GM19324 (cell line): ENCODE data around the gene VDR.

Experiments used
- ATAC-seq: cut with Tn5 transposase; IDR thresholded peaks from one replicate; pipeline ENCODE4 v1.9.1; 2021; ENCODE audit warnings: mild to moderate bottlenecking, moderate library complexity; ENCODE audit not compliant: unreplicated experiment, low FRiP score

The VDR gene

DNA sequence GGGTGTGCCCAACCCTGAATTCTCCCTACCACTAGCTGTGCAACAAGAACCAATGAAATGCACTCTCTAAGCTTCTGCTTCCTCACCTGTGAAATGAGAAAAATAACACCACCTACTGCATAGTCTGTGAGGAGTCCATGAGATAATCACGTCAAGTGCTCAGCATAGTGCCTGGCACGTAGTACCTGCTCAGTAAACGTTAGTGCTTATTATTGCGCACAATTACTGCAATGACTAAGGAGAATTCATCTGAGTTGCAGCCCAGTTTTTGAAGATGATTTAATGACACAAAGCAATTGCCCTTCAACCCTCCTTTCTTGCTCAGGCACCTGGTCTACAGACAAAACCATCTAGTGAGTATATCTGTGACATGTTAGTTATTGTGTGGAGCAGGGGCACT, 8.8 kb downstream of the VDR start:
- no peak for ATAC-seq

DNA sequence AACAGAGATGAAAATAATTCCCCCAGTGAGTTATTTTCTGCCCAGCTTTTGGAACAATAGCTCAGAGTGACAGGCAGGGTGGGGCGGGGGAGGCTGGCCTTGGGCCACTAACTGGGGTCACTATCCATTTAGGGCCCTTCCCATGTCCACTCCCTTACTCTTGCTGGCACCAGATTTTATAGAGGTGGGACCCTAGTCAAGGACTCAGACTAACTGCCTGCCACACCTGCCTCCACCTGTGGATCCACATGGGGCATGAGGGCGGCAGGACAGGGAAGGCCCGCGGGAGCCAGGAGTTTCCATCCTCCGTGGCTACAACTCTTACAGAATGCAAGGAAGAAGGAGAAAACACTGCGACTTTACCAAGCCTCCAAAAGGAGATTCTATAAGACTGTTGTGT, 10.1 kb downstream of the VDR start:
- no peak for ATAC-seq

DNA sequence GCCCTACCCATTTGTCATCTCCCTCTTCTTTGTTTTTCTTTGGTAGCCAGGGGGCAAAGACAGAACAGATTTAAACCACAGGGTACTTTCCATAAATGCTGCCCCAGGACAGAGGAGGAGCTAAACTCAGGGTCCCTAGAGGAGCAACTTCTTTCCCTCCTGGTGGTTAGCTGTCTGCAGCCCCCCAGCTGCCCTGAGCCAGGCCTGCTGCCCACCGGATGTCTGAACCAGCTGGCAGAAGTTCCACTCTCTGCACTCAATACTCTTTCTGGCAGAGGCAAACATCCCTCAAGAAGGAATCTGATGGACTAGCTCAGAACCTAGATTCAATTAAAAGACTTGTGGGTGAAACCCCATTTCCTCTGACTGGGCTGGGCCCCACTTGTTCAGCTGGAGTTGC, 10.7 kb downstream of the VDR start:
- no peak for ATAC-seq

DNA sequence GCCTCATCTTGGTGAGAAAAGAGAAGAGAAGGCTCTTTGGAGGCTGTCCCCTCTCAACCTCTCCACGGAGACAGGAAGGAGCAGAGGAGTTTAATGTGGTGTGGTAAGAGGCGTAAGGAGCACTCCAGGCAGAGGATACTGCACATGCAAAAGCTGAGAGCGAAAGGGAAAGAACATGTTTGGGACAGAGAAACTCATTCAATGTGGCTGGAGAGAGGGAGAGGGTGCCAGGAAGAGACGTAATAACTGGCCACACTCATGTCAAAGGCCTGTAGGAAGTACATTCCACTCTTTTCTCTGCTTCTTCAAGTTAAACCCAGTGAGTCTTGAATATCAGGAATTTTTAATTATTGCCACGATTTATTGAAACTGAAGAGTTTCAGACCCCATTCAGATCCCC, 12.0 kb downstream of the VDR start:
- no peak for ATAC-seq

DNA sequence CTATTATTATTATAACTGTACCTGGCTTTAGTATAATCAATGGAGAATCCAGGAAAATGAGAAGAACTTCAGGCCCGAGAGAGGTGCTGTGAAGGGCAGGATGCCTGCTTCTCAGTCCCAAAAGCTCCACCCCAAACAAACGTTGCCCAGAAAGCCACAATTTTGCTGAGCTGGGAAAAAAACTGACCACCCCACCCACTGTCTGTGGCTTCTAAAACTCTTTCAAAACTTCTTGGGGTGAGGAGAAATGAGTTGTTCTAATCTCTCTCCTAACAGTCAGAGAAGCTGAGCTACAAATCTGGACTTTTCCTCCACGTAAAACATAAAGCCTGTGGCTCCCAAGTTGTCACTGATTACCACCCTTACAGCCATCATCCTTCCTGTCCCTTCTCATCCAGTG, 13.4 kb downstream of the VDR start:
- no peak for ATAC-seq

DNA sequence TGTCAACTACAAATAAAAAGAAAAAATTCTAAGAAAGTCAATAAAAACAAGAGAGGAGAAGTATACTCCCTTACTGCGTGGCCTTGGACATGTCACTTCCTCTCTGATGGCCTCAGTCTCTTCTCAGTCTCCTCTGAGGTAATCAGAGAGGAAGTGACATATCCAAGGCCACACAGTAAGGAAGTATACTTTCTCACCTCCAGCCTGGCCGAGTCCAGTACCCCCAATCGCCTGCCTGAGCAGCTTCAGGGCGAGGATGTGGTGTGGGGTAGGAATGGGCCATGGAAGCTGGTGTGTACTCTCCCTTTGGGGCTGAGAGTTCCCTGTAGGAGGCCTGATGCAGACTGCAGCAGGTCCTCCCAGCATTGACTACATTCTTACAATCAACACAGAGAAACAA, 15.8 kb downstream of the VDR start:
- no peak for ATAC-seq

DNA sequence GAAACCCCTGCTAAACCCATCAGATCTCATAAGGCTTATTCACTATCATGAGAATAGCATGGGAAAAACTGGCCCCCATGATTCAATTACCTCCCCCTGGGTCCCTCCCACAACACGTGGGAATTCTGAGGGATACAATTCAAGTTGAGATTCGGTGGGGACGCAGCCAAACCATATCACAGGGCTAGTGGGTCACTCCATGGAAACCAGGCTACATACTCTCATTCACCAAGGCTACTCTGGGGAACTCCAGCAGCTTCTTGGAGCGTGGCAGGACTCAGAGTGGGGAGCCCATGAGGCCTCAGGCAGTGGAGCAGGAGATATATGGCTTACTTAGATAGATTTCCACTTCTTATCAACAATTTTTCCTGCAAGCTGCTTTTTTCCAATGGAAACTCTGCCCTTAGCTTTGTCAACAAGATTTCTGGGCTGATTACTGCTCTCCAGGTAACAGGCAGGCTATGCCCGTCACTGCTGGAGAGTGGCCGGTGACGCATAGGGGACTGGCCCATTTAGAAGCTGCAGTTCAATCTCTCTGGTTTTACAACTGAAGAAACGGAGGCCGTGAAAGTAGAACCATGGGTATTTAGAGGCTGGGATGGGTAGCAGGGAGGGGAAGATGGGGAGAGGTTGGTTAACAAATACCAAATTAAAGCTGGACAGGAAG, 16.5 kb downstream of the VDR start:
- ATAC-seq, result no peak

DNA sequence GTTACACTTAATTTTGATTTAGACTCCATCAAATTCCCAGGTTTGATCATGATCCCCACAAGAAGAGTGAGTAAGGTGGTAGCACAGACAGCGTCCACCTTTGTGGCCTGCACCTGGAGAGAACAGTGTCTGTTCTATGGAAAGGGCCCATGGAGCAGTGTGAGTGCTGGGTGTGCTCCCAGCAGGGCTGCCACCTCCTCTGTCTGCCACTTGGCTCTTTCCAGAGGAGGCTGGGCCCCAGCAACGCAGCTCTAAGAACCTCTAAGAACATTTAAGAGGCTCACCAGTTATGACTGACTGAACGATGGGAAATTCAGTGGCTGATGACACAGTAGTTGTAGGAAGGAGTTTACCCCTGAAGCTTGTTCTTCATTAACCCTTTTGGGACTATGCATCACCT, 17.3 kb downstream of the VDR start:
- ATAC-seq, result no peak

DNA sequence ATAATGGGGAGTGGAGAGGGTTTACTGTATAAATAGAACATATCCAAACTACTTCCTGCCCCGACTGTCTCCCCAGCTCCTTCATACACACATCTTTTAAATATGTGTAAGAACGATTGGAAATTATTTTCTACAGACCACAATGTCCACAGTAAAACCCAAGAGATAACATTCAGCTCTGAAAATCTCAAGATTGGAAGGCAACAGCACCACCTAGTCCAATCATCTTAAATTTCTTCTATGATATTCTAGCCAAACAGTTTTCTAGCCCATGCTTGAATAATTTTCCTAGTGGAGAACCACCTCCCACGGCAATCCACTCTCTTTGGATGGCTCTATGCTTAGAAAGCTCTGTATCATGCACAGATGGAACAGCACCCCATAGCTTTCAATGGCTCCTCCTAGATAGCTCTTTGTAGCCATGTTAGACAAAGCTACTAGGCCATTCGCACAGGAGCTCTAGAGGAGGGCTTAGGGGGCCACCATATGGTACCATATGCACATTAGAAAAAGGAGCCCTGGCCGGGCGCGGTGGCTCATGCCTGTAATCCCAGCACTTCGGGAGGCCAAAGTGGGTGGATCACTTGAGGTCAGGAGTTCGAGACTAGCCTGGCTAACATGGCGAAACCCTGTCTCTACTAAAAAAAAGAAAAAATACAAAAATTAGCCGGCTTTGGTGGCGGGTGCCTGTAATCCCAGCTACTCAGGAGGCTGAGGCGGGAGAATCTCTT, 18.1 kb downstream of the VDR start:
- no peak for ATAC-seq

DNA sequence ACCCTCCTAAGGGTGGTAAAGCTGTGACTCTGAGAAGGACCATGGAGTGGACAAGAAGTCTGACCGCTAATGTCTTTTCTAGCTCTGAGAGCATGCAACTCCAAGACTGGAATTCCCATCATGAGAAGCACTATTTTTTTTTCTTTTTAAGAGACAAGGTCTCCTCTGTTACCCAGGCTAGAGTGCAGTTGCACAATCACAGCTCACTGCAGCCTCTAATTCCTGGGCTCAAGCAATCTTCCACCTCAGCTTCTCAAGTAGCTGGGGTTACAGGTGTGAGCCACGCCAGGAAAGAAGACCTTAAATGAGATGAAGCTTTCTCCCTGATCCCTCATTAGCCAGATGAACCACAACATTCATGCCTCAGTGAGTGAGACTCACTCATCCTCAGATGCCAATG, 19.2 kb downstream of the VDR start:
- no peak for ATAC-seq

DNA sequence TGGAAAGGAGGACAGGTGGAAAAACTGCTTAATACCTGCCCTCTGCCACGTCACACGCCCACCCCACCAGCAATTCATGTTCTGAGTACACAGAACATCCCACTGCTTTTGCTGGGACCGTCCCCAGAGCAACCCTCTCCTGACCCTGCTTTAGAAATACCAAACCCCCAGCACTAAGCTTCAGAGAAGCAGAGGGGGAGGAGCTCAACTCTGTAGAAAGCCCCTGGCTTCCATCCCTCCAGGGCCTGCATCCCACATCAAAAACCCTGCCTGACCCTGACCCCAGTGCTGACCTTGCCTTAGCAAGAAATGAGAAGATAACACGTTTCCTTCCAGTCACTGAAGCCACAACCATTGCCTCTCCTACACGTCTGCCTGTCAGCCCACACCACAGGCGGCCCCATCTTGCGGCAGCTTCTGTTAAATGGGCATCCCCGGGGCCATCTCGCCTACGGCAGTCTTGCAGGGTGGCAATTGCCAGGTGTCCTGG, 19.7 kb downstream of the VDR start:
- ATAC-seq, result no peak

DNA sequence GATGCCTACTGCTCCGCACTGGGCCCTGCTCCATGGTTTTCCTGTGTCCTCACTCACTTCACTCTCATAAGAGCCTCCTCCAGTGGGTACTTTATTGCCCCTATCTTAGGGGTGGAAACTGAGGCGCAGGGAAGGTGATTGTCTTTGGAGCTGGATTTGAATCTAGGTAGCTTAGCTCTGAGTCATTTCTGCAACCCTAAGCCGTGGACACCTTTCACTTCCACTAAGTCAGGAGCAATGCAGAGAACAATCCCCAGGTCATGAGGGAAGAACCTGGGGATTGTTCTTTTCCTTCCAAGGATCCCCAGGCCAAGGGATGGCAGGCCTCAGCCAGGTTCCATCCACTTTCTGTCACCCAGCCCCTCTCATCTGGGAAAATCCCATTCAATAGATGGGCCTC, 20.3 kb downstream of the VDR start:
- ATAC-seq, result no peak

DNA sequence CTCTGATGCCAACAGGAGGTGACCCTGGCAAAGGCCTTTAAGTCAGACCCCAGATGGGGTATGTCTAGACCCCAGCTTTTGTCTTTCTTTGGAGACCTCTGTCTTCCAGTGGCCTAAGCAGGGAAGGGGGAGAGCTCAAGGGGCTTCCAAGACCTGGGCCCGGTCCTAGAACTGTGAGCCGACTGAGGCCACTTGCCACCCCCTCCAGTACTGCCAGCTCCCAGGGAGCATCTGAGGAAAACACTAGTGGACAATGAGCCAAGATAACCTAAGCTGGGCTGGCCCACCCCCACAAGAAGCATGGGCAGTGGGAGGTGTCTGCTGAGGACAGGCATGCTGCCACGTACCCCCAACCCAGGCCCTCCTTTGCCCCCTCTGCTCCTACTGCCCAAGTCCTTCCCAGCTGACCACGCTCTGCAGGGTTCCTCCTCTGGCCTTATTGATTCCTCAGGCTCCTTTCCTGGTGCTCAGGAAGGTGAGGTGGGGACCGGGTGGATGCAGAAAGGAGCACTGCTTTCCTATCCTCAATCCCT, 21.1 kb downstream of the VDR start:
- ATAC-seq, result no peak

DNA sequence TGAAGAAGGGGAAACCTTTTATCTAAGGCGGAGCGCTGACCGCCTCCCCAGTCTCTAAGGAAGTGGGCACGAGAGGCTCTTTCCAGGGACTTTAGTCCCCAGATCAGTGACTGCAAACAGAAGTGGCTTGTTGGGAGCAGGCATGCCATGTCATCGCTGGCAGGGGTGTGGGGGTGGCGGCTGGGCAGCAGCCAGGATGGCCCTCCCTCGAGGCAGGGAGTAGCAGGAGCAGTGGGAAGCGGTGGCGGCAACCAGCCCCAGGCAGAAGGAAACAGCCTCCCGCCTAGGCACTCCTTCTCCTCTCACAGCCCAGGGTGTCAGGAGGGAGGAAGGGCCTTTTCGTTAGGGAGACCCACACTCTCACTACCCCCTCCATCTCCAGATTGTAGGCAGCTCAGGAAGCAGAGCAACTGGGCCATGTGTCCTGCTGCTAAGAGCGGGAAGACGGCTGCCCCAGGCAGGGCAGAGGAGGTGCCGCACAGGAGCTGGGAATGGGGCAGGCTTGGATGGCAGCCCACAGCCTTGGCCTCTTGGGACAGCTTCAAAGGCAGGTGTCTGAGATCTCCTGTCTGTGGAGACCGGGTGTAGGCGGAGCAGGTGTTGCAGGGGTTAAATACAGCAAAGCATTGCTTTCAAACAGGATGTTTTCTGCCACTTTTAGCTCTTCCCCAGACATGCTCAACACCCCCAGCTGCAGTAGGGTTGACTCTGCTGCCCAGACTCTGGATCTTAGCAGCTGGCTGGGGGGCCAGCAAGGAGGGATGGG, 21.8 kb downstream of the VDR start:
- ATAC-seq, result peak; percentile 86

DNA sequence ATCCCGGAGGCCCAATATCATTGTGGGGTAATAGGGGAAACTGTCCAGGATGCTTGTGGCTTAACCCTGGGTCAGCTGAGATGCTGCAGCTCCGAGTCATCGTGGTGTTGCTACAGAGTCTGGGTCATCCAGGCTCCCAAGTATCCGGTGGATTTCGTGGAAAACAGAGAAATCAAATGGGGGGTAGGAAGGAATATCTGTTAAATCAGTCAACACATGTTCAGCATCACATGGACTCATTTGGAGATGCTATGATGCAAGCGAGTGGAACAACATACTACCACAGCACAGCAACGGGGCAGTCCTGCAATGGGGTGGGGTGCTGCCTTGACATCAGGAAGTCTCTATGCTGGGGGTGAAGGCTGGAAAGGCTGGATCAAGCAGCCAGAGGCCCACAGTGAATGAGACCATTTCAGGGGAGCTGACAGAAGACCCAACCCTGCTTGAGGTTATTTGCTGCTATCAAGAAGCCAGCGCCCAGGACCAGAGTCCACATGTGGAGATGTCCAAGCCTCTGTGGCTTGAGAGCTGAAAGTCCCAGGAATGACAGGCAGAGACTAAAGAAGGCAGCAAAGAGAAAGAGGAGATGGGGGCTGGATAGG, 22.9 kb downstream of the VDR start:
- ATAC-seq, result no peak

DNA sequence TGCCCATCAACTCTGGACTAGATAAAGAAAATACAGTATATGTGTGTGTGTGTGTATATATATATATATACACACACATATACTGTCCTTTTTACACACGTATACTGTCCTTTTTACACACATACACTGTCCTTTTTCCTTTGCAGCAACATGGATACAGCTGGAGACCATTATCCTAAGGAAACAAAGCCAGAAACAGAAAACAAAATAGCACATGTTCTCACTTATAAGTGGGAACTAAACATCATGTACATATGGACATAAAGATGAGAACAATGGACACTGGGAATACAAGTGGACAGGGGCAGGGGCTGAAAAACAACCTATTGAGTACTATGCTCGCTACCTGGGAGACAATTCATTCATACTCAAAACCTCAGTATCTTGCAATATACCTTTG, 23.7 kb downstream of the VDR start:
- ATAC-seq, result no peak

DNA sequence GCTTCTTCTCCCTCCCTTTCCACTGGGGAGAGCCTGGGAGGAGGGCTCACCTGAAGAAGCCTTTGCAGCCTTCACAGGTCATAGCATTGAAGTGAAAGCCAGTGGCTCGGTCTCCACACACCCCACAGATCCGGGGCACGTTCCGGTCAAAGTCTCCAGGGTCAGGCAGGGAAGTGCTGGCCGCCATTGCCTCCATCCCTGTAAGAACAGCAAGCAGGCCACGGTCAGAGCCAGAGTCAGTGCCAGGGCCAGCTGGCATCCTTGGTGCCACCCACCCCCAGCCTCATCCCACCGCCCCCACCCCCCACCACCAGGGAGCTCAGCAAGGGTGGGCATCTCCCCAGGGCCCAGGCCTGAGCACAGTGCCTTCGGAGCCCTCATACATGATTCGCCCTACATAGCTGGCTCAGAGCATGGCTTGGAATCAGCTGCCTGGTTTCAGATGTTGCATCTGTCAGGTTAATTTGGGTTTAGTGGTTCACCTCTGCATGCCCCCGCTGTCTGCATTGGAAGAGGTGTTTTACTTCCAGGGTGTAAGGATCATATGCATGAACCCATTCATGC, 25.8 kb downstream of the VDR start:
- no peak for ATAC-seq

DNA sequence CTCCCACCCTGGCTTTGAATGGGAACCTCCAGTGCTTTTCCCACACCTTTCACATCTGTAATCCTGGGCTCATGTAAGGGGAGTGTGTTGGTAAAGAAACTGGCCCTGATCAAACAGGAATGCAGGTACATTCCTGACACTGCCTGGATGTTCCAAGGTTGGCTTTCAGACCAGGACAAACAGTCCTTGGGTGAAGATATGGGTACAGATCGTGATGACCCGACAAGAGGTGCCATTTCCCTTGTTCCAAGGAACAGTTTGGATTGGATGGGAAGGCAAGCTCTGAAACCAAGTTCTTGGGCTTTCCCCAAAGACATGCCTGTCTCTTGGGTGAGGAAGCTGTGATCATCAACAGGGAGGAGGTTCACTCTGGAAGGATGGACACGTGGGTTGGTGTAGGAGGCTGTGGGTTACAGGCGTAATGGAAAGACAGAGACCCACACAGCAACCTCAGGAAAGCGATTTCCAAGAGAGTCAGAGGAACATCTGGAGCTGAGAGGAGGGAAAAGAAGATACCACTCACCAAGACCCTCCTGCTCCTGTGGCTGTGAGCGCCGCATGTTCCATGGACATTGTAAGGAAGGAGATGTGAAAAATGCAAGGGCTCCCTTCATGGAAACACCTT, 26.4 kb downstream of the VDR start:
- ATAC-seq, result no peak

DNA sequence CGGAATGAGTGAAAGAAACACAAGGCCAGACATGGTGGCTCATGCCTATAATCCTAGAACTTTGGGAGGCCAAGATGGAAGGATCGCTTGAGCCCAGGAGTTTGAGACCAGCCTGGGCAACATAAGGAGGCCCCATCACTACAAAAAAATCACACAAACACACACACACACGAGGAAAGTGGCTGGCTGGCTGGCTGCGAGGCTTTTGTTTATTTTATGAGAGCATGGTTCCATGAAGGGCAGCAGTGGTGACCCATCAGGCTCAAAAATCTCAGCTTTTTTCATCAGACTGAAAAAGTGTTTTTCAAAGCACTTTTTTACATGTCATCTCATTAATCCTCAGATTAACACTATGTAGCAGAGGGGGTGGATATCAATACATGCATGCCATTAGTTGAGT, 27.7 kb downstream of the VDR start:
- ATAC-seq, result no peak

DNA sequence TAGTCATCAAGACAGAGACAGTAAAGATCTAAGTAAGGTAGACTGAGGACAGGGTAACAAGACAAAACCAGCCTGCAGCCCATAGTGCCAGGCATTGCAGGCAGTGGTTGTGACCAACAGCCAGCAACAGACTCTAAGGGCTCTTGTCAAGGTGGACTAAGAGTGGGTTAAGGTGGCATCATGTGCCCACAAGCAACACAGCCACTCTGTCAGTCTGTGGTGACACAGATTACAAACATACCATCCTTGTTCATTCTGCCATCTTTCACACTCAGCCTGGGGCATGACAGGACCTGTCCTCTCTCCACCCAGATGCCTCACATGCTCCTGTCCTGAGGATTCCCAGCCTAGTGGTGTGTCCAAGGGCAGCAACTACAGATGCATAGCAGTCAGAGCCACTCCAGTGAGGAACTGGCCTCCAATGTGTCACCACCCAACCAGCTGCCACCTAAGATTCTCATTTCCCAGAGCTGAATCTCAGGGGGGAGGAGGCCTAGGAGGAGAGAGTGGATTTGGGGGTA, 28.3 kb downstream of the VDR start:
- no peak for ATAC-seq
